Measurements from ENCODE around the gene SF3B3.

SF3B3 gene

DNA sequence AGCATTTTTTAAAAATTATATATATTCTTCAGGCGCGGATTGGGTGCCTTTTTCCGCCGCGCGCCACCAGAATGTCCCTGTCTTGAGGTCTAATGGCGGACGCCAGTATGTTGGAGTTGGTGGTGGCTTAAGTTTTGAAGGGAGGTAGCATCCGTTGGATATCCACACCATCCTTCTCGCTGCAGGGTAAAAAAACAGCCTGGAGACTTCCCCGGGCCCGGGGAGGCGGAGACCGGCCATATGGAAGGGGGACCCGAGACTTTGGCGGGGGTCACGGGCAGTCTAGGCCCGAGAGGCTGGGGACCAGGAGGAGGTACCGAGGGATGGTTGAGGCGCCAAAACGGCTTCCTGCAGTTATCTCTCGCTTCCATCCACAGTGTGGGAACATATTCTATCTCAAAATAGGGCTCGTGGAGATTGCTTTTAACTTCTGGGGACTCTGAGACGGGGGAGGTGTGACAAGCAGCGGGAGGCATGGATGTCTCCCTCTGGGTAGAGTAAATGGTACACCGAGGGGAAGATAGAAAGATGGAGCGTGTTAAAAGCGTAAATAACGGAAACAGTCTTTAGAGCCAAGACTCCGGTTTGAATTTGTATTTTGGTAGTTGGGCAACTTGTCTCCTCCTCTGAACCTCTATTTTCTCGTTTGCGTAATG lies at the start of gene SF3B3:
Gene SF3B3 (plus strand): TSS at position 74 of the 656 bp plus-strand sequence. CDS start 2,841 bp downstream, outside the sequence.
- peak; percentile 96 for DNase-seq

DNA sequence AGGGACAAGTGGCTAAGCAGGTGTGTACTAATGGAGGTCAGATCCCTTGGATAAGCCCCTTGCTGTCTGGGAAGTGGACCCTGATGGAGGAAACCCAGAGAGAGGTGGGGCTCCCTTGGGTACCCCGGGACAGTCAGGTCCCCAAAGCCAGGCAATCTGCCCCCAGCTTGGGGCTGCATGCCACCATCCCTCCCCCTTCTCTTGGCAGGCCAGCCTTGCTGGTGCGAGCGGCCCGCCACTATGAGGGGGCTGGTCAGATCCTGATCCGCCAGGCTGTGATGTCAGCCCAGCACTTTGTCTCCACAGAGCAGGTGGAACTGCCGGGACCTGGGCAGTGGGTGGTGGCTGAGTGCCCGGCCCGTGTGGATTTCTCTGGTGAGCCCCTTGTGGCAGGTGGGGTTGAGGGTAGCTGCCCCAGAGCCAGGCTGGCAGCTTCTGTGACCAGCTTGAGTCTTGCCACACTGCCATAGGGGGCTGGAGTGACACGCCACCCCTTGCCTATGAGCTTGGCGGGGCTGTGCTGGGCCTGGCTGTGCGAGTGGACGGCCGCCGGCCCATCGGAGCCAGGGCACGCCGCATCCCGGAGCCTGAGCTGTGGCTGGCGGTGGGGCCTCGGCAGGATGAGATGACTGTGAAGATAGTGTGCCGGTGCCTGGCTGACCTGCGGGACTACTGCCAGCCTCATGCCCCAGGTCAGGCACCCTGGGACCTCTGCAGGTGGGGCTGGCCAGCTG lies 49.1 kb upstream of the SF3B3 start:
- DNase-seq, result no peak

DNA sequence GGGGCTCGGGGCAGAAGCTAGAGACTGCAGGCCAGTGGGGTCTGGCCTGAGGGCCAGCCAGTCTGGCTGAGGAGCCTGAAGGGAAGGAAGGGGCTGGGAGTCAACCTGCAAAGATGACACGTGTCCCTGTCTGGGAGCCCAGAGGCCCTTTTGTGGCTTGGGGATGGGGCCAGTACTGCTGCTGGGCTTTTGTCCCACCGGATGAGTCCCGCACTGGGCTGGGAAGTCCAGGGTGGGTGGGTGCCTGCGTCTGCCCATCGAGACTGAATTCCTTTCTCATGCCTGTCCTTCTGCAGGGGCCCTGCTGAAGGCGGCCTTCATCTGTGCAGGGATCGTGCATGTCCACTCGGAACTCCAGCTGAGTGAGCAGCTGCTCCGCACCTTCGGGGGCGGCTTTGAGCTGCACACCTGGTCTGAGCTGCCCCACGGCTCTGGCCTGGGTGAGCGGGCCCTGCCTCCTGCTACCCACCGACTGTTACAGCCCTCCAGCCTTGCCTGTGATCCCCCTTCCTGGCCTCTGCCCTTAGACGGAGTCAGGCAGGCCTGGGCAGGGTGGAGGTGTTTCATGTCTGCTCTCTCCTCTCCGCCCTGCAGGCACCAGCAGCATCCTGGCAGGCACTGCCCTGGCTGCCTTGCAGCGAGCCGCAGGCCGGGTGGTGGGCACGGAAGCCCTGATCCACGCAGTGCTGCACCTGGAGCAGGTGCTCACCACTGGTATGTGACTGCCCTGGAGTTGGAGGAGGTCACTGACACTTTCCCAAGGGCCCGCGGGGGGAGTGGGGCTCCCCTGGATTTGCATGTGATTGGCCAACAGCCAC lies 48.4 kb upstream of the SF3B3 start:
- no peak for DNase-seq

DNA sequence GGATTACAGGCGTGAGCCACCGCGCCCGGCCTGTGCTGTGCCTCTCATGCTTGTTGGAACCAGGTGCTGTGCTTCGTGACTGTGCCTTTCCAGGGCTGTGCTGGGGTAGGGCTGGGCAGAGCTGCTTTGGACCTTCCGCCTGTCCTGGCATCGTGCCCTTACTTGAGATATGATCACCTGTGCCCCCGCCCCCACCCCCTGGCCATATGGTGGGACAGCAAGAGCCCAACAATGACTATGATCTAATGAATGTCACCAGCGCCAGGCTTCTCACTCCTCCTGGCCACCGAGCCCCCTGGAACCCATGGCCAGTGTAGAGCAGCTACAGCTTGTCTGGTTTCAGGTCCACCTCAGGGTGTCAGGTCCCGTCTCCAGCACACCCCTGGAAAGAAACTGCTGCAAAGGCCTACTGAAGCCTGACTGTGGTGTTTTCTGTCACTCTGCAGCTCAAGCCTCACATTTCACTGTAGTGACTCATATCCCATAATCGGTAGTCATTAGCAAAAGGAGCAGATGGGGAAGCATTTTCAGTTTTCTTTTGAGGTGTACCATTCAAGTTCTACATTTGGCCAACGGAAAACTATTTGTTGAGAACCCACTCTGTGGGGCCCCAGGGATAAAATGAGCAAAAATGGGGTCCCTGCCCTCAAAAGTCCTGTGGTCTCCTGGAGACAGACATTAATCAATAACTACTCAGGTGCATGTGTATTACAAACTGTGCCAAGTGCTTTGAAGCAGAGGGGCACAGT lies 47.2 kb upstream of the SF3B3 start:
- no peak for DNase-seq

DNA sequence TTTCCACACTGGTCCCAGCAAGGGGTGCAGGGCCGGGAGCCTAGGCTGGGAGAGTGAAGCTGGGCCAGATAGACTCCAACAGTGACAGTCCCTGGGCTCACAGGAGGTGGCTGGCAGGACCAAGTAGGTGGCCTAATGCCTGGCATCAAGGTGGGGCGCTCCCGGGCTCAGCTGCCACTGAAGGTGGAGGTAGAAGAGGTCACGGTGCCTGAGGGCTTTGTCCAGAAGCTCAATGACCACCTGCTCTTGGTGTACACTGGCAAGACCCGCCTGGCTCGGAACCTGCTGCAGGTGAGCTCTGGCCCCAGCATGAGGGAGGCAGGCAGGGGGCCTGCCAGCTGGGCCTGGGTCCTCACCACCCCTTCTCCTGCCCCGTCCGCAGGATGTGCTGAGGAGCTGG lies 45.4 kb upstream of the SF3B3 start:
- DNase-seq, result no peak

DNA sequence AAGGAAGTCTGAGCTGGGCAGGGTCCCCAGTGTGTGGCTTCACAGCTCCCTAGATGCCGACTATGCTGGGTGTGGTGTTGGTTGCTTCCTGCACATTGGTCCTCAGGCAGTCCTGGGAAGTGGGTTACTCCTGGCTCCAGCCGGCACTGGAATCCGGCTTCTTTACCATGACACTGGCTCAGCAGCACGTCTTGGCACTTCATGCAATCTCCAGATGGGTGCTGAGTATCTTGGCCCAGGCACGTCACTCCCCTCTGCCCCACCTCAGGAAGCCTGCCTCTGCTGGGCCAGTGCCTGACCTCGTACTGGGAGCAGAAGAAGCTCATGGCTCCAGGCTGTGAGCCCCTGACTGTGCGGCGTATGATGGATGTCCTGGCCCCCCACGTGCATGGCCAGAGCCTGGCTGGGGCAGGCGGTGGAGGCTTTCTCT lies 44.7 kb upstream of the SF3B3 start:
- no peak for DNase-seq

DNA sequence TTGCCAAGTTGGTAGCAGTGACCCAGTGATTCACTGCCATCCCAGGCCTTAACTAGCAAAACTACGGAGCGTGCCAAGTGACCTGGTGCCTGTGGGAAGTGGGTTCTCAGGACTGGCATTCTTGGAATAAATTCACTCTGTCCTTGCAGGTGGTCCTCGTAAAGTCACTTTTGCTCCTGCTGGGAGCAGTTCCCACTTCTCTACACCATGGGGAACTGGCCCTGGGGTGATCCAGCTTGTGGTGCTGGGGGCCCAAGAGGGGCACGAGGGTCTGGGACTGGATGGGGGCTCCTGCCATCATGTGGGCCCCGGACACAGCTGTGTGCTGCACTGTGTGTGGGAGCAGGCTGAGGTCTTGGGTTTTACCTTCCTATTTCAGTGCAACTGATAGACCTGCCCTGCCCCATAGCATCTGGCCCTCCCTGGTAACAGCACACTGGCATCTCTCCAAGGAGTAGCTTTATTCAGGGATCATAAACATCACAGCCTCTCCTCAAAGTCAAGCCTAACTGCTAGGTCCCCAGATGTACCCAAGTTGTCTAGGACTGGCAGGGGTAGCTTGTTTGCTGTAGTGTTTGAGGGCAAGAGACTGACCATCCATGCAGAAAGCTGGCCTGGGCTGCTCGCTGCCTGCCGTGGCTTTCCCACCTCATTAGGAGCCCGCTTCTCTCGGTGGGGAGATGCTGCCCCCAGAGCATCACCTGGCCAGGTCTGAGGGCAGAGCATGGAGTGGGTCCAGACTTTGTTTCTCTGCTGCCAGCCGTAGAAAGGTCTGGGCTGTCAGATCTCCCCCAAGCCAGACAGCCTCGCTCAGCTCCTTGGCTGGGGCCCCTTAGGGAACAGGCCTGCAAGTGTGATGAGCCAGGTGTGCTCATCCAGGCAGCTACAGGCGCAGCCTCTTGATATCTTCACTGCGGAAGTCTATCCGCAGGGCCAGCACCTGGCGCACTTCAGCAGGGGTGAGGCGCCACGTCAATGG lies 43.2 kb upstream of the SF3B3 start:
- no peak for DNase-seq

DNA sequence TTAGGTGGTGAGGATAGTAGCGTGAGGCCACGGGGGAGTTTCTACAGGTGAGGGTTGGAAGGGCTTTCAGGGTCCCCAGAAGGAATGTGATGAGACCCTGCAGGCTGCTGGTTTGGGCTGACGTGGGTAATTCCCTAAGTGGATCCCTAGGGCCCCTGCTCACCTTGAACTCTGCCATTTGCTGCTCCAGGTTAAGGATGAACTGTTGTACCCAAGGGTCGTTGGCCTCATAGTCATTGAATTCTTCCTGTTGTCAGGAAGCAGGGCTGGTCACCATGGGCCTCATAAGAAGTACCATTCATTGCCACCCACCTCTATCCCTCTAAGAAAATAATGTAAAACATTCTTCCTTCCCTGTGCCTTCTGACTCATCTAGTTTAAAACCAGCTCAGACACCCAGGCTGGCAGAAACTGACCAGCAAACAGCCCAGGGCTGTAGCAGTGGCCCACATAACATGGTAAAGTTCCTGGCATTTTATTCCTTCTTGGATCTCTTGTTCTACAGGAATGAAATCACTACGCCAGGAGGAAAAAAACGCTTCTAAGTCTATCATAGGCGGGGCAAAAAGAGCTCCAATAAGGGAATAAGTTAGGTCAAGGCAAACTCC lies 41.6 kb upstream of the SF3B3 start:
- DNase-seq, result no peak

DNA sequence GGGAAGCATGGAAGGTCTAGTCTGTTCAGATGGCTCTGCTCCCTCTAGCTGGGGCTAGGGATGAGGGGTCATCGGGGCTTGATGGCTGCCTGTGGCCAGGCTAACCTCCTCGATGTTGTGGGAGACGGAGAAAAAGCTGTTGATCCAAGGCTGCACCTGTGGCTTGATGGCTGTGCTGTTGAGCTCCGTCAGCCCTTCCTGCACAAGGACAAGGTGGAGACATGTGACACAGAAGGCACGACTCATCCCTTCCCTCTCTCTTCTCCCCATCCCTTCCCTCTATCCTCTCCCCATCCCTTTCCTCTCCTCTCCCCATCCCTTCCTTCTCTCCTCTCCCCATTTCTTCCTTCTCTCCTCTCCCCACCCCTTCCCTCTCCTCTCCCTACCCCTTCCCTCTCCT lies 41.0 kb upstream of the SF3B3 start:
- no peak for DNase-seq

DNA sequence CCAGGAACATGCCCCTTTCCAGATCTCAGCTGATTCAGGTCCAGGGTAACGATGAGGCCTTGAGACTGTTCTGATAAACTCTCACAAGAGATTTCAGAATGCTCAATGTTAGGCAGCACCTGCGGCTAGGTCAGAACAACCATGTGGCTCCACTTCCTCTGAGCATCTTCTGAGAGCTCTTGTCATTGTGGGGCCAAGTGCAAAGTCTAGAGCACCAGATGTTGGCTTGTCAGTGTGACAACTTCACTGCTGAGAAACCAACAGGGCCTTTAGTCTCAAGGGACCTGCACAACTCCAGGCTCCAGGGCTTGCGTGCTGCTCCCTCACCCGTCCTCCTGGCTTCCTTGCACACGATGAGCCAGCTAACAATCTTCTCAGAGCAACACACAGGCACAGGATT lies 40.2 kb upstream of the SF3B3 start:
- no peak for DNase-seq

DNA sequence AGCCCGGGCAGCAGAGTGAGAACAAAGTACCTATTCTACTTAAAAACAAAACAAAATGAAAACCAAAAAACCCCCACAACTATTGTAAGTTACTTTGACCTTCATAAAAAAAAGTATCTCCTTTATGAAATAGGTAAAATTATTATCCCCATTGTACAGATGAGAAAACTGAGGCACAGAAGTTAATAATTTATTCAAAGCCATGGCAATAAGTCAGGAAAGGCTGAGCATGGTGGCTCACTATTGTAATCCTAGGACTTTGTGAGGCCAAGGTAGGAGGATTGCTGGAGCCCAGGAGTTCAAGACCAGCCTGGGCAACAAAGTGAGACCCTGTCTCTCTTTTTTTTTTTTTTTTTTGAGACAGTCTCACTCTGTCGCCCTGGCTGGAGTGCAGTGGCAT lies 38.7 kb upstream of the SF3B3 start:
- DNase-seq, result no peak

DNA sequence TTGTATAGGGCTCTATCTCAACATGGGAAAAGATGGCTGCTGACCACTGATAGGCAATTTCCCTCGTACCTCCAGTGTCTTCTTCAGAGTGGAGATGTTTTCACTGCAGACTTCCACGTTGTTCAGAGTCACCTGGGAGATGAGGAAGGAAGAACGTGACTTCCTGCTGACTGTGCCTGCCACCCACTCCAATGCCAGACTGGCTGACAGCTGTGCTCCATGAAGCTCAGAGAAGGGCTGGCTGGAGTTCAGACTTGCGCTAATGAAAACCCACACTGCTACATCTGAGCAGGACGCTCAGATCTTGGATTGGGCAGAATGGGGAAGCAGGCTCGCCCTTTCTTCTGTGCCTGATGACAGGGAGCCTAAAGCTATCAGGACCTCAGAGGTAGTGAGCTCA lies 33.4 kb upstream of the SF3B3 start:
- no peak for DNase-seq

DNA sequence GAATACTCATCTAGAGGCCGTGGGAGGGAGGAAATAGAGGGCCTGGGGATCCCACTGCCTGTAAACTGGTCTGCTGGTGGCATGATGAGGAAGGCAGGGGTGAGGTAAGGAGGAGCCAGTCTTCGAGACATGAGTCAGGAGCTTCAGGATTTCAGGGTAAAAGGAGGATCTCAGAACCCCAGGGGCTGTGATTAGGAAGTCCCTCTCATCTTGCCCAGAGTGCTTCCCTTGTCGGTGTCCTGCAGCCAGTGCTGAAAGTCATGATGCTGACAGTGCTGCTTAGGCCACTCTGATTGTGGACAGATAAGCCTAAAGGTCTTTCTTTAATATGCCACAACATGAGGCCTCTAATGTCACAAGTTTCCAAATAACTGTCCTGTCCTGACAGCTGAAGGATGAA lies 29.8 kb upstream of the SF3B3 start:
- DNase-seq, result no peak

DNA sequence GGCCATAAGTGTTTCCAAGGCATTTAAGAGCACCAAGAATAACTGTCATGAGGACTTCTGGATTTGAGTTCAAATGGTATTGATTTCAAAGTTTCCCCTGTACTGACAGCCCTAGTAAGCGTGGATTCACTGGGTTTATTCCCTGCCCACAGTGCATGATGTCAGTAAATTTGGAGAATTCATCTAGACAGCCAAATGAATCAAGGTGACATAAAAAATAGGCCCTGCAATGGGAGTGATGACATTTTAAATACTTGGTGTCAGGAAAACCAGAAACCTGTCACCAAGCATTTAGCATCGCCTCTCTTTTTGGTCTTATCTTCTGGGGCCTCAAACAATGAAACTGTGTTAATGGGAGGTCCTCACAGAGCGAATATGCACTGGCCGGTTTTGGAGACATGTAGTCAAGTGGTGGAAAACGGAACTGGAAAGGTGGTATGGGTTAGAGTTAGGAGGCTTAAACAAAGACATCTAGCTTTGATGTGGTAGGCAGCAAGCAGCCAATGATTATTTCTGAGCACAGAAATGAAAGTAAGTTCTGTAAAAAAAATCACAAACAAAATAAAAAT lies 29.3 kb upstream of the SF3B3 start:
- no peak for DNase-seq

DNA sequence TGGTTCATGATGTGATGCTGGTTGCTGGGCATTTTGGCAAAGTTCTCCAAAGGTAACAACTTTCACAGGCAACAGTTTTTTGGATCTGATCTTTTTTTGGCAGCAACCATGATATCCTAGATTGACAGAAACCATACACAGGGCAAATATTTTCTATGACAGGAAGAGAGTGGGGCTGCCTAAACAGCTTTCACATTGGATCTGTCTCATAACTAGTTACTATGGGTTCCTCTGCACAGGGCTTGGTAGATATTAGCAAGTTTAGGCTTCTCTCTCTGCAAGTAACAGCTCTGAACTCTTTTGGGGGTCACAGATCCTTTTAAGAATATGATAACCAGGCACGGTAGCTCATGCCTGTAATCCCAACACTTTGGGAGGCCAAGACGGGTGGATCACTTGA lies 28.8 kb upstream of the SF3B3 start:
- DNase-seq, result no peak

DNA sequence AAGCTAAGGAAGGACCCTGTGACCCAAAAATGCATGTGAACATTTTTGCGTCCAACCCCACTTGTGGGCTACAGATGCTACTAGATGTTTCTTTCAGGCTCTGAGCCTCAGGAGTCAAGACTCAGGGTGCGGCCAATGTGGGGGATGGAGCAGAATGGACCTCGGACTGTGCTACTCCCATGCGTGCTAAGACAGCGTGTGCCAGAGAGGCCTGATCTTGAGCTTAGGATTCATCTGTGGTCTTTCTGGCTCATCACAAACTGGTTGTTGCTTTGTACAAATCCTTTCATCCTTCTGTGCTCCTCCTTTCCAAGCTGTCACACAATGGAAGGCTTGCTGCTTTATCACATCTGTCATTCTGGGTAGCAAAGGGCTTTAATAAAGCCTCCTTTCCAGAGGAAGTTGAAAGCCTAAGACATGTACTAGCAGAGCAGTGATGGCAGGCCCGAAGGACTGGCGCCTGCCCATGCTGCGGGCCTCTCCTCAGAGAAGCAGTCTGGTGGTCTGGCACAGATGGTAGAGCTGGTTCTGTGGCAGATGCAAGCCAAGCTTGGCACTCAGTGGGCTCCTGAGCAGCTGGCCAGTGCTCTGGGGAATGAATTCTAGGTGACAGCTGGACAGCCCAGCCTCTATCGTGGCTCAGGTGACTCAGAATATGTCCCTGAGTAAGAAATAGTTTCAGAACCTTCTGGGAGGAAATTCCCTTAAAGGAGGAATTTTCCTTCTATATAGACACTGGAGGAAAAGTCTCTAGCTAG lies 28.0 kb upstream of the SF3B3 start:
- no peak for DNase-seq

DNA sequence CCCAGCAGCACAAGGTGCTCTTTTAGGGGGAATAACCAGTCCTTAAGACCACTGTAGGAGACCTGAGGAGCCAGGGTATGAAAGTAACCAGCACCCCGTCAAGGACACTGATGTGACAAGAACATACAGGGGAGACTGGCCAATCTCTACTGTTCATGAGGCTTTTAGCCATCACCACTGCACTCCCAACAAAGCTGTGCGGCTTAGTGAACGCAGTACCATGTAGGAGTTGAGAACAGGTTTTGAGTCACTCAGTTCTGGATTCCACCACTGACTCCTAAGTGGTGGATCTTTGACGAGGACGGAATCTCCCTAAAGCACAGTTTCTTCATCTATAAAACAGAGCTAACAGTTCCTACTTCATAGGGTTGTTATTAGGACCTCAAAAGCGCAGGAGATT lies 27.1 kb upstream of the SF3B3 start:
- no peak for DNase-seq

DNA sequence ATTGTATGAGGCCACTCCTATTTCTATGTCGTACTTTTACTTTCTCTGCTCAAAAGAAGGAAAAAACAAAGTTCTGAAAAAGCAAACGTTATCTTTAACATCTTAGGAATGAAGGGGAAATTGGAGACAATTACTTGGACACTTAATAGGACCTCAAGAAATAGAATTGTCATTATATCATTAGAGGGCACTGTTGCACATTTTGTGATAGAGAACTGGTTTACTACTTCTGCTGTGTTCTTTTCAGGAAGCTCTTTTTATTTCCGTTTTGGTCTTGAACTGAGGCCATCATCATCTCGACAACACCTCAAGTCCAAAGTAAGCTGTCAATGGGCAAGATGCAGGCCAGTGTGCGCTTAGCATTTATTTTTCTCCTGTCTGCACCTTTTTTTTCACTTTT lies 14.9 kb upstream of the SF3B3 start:
- no peak for DNase-seq

DNA sequence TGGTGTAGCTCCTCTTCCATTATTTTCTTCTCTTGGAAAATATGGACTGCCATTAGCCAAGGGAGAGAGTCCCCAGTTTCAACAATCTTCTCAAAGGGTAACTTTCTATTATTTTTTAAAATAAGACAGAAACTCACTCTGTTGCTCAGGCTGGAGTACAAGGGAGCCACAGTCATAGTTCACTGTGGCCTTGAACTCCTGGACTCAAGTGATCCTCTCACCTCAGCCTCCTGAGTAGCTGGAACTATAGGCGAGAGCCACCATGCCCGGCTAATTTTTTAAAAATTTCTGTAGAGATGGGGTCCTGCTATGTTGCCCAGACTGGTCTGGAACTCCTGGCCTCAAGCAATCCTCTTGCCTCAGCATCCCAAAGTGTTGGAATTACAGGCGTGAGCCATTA lies 13.4 kb upstream of the SF3B3 start:
- no peak for DNase-seq

DNA sequence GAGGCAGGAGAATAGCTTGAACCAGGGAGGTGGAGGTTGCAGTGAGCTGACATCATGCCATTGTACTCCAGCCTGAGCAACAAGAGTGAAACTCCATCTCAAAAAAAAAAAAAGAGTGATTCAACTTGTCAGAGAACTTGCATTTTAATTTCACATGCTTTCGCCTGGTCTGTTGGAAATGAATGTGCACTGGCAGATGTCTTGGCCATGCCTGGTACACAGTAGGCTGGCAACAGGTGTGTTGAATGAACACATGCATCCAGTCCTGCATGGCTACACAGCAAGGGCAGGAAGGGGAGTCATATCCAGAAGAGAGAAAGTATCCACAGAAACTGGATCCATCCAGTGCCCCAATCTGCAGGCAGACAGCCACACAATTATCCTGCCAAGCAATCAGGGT lies 11.8 kb upstream of the SF3B3 start:
- DNase-seq, result no peak
